H9 (cell line): ENCODE results near the gene ACTN2. TPM values are rescaled to one million over a fixed set of nuclear protein-coding genes. Genes with fewer than 3 reads are reported as not detected.

Source experiments
- DNase-seq: peaks from one replicate; pipeline ENCODE4 v3.0.0-alpha.2; 2017
- H2AFZ ChIP-seq: one replicate; pipeline ENCODE4 v1.6.1; 2013; ENCODE audit warnings: mild to moderate bottlenecking, low read length, control low read depth, moderate library complexity
- H2AK5ac ChIP-seq: 2 replicates; pipeline ENCODE4 v1.6.1; 2013; ENCODE audit warnings: low read length, control low read depth, mixed read lengths; ENCODE audit not compliant: insufficient read length
- H2BK120ac ChIP-seq: one replicate; pipeline ENCODE4 v1.6.1; 2013; ENCODE audit warnings: low read depth, mild to moderate bottlenecking, low read length, control low read depth, inconsistent platforms; ENCODE audit not compliant: poor library complexity, severe bottlenecking
- H2BK12ac ChIP-seq: 2 replicates; pipeline ENCODE4 v1.6.1; 2013; ENCODE audit warnings: low read length, control low read depth, mixed read lengths, low read depth; ENCODE audit not compliant: insufficient read length
- H2BK15ac ChIP-seq: 2 replicates; pipeline ENCODE4 v1.6.1; 2013; ENCODE audit warnings: low read depth, low read length, control low read depth
- H2BK20ac ChIP-seq: one replicate; pipeline ENCODE4 v1.6.1; 2013; ENCODE audit warnings: low read depth, mild to moderate bottlenecking, low read length, control low read depth, inconsistent platforms; ENCODE audit not compliant: poor library complexity, severe bottlenecking
- H2BK5ac ChIP-seq: 2 replicates; pipeline ENCODE4 v1.6.1; 2013; ENCODE audit warnings: low read length, control low read depth, mixed read lengths; ENCODE audit not compliant: insufficient read length
- H3K14ac ChIP-seq: 2 replicates; pipeline ENCODE4 v1.6.1; 2013; ENCODE audit warnings: low read length, control low read depth; ENCODE audit not compliant: insufficient read depth
- H3K18ac ChIP-seq: 2 replicates; pipeline ENCODE4 v1.6.1; 2013; ENCODE audit warnings: low read depth, mild to moderate bottlenecking, mixed read lengths, low read length, control low read depth; ENCODE audit not compliant: insufficient read length
- H3K23ac ChIP-seq: 2 replicates; pipeline ENCODE4 v1.6.1; 2013; ENCODE audit warnings: low read length, control low read depth, mixed read lengths, low read depth; ENCODE audit not compliant: insufficient read length
- H3K23me2 ChIP-seq: 2 replicates; pipeline ENCODE4 v1.6.1; 2013; ENCODE audit warnings: low read depth, mild to moderate bottlenecking, mixed read lengths, low read length, control low read depth; ENCODE audit not compliant: insufficient read length, poor library complexity, severe bottlenecking
- H3K27ac ChIP-seq: 2 replicates; pipeline ENCODE4 v1.5.1; 2013; ENCODE audit warnings: low read length, control low read depth, mixed read lengths, low read depth; ENCODE audit not compliant: insufficient read length
- H3K27me3 ChIP-seq: 2 replicates; pipeline ENCODE4 v1.6.1; 2013; ENCODE audit warnings: low read length, control low read depth, inconsistent platforms; ENCODE audit not compliant: insufficient read depth
- H3K4ac ChIP-seq: 2 replicates; pipeline ENCODE4 v1.6.1; 2013; ENCODE audit warnings: low read depth, mild to moderate bottlenecking, control low read depth, inconsistent platforms, low read length, moderate library complexity
- H3K4me1 ChIP-seq: 2 replicates; pipeline ENCODE4 v1.6.1; 2013; ENCODE audit warnings: low read length, control low read depth, inconsistent platforms; ENCODE audit not compliant: insufficient read depth
- H3K4me2 ChIP-seq: 2 replicates; pipeline ENCODE4 v1.6.1; 2013; ENCODE audit warnings: low read length, control low read depth, mixed read lengths; ENCODE audit not compliant: insufficient read length, insufficient read depth
- H3K56ac ChIP-seq: 2 replicates; pipeline ENCODE4 v1.6.1; 2013; ENCODE audit warnings: low read depth, mild to moderate bottlenecking, mixed read lengths, low read length, control low read depth; ENCODE audit not compliant: insufficient read length
- H3K79me1 ChIP-seq: 2 replicates; pipeline ENCODE4 v1.6.1; 2013; ENCODE audit warnings: low read depth, mild to moderate bottlenecking, moderate library complexity, low read length, control low read depth, inconsistent platforms; ENCODE audit not compliant: insufficient read depth, poor library complexity, severe bottlenecking
- H3K79me2 ChIP-seq: 2 replicates; pipeline ENCODE4 v1.6.1; 2013; ENCODE audit warnings: low read length, control low read depth, inconsistent platforms; ENCODE audit not compliant: insufficient read depth
- H3K9ac ChIP-seq: 2 replicates; pipeline ENCODE4 v1.6.1; 2013; ENCODE audit warnings: low read length, control low read depth, mixed read lengths; ENCODE audit not compliant: insufficient read length; ENCODE audit errors: extremely low read depth
- H3K9me3 ChIP-seq: one replicate; pipeline ENCODE4 v1.6.1; 2013; ENCODE audit warnings: low read depth, low read length, inconsistent platforms; ENCODE audit not compliant: control insufficient read depth
- H3T11ph ChIP-seq: one replicate; pipeline ENCODE4 v1.6.1; 2013; ENCODE audit warnings: mild to moderate bottlenecking, low read length, control low read depth, inconsistent platforms
- H4K20me1 ChIP-seq: one replicate; pipeline ENCODE4 v1.6.1; 2013; ENCODE audit not compliant: control insufficient read depth, insufficient read length, insufficient read depth
- H4K5ac ChIP-seq: 2 replicates; pipeline ENCODE4 v1.6.1; 2013; ENCODE audit warnings: low read depth, mild to moderate bottlenecking, mixed read lengths, low read length, control low read depth; ENCODE audit not compliant: insufficient read length
- H4K8ac ChIP-seq: replicated peaks from 2 replicates; pipeline ENCODE4 v1.6.1; 2013; ENCODE audit warnings: low read length, control low read depth, mixed read lengths, low read depth; ENCODE audit not compliant: insufficient read length
- H4K91ac ChIP-seq: 2 replicates; pipeline ENCODE4 v1.6.1; 2013; ENCODE audit warnings: low read depth, mild to moderate bottlenecking, moderate library complexity, mixed read lengths, low read length, control low read depth; ENCODE audit not compliant: insufficient read length
- H3K27ac Mint-ChIP-seq, 3 experiments: 2 replicates in 2 of 3; 3 replicates in 1 of 3; pipeline ENCODE4 v1.8.0; 2020 to 2021; ENCODE audit warnings: mixed read lengths in 3 of 3, mild to moderate bottlenecking in 1 of 3, moderate library complexity in 1 of 3
- H3K27me3 Mint-ChIP-seq: 2 replicates; pipeline ENCODE4 v1.8.0; 2021; ENCODE audit warnings: low read depth, mild to moderate bottlenecking, moderate library complexity, mixed read lengths
- H3K36me3 Mint-ChIP-seq, 3 experiments: 2 replicates in 2 of 3; 3 replicates in 1 of 3; pipeline ENCODE4 v1.8.0; 2020 to 2021; ENCODE audit warnings: low read depth in 3 of 3, mixed read lengths in 3 of 3; ENCODE audit not compliant: insufficient read depth in 1 of 3
- H3K4me1 Mint-ChIP-seq, 2 experiments: 2 replicates each; pipeline ENCODE4 v1.8.0; 2020; ENCODE audit warnings: mixed read lengths in 2 of 2
- H3K4me3 Mint-ChIP-seq, 2 experiments: 2 replicates in 1 of 2; 3 replicates in 1 of 2; pipeline ENCODE4 v1.8.0; 2020 to 2021; ENCODE audit warnings: mild to moderate bottlenecking in 2 of 2, mixed read lengths in 2 of 2, moderate library complexity in 1 of 2
- H3K9me3 Mint-ChIP-seq, 2 experiments: 2 replicates in 1 of 2; 3 replicates in 1 of 2; pipeline ENCODE4 v1.8.0; 2020; ENCODE audit warnings: mild to moderate bottlenecking in 2 of 2, mixed read lengths in 2 of 2, moderate library complexity in 1 of 2
- WGBS: extraction: QIAGEN DNeasy Blood & Tissue Kit; methylation state at CpG from one replicate; pipeline ENCODE4 v1.1.7; 2013; ENCODE audit warnings: missing lambda C conversion rate, low lambda C conversion rate, mixed read lengths; ENCODE audit not compliant: insufficient read length; ENCODE audit errors: extremely low coverage; 5-methylcytosine and 5-hydroxymethylcytosine counted together
- total RNA-seq: library from RNA; stranded (reverse); gene quantifications from 2 replicates; pipeline ENCODE4 v1.2.1, GENCODE V29; 2021
- TF ChIP-seq, protein P1 (sequence below): fragments of 200-600 bp; sonication (generic); conservative IDR thresholded peaks from 3 replicates; pipeline ENCODE4 v1.8.0; 2021; ENCODE audit warnings: antibody characterized with exemption, mild to moderate bottlenecking

ACTN2 gene
- total RNA-seq, 1 experiment from 2014 or later, result 2.3 TPM

- WGBS, result no CpG with 5 or more reads among the region's 11 CpGs
These were observed 41.2 kb downstream of the ACTN2 start for GRCh38 chr1:236727521-236727920.

More at GRCh38 chr1:236727521-236727920, 41.2 kb downstream of the ACTN2 start:
- no peak overlapping the region for H3K9ac ChIP-seq
- no peaks in the 10 kb centered on the region for H3K27me3 ChIP-seq
- Mint-ChIP-seq H3K4me3 (no peak overlapping the region), H3K4me1 (peaks cover 8 to 9% of the 10 kb centered on the region in 2 experiments), H3K27ac (no peak overlapping the region; a peak in 1 of 7 replicates), H3K36me3 (peaks cover 0 to 5% (median 4%) of the 10 kb centered on the region in 3 experiments; a peak in 1 of 7 replicates), H3K9me3 (no peaks in the 10 kb centered on the region), H3K27me3 (no peaks in the 10 kb centered on the region)
- H2BK120ac ChIP-seq, result no peak overlapping the region
- H4K20me1 ChIP-seq, result no peaks in the 10 kb centered on the region
- no peak overlapping the region for H3K27ac ChIP-seq
- H3T11ph ChIP-seq, result no peak overlapping the region
- H3K4ac ChIP-seq, result no peak overlapping the region
- H2BK12ac ChIP-seq, result no peak overlapping the region
- no peak overlapping the region for H4K91ac ChIP-seq
- H2BK20ac ChIP-seq, result no peak overlapping the region
- H3K4me1 ChIP-seq, result no peaks in the 10 kb centered on the region
- no peak overlapping the region for H2AK5ac ChIP-seq
- H2BK5ac ChIP-seq, result no peak overlapping the region
- TF ChIP-seq, protein P1, sequence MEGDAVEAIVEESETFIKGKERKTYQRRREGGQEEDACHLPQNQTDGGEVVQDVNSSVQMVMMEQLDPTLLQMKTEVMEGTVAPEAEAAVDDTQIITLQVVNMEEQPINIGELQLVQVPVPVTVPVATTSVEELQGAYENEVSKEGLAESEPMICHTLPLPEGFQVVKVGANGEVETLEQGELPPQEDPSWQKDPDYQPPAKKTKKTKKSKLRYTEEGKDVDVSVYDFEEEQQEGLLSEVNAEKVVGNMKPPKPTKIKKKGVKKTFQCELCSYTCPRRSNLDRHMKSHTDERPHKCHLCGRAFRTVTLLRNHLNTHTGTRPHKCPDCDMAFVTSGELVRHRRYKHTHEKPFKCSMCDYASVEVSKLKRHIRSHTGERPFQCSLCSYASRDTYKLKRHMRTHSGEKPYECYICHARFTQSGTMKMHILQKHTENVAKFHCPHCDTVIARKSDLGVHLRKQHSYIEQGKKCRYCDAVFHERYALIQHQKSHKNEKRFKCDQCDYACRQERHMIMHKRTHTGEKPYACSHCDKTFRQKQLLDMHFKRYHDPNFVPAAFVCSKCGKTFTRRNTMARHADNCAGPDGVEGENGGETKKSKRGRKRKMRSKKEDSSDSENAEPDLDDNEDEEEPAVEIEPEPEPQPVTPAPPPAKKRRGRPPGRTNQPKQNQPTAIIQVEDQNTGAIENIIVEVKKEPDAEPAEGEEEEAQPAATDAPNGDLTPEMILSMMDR, result no peak
- H3K14ac ChIP-seq, result no peak overlapping the region; the same call in 1 of the 2 replicates
- no peak overlapping the region for H2BK15ac ChIP-seq
- H3K56ac ChIP-seq, result no peak overlapping the region
- H3K4me2 ChIP-seq, result no peak overlapping the region
- no peak overlapping the region for H3K23ac ChIP-seq
- H2AFZ ChIP-seq, result no peak overlapping the region
- no peaks in the 10 kb centered on the region for H3K23me2 ChIP-seq
- H4K5ac ChIP-seq, result no peak overlapping the region
- H3K9me3 ChIP-seq, result no peaks in the 10 kb centered on the region
- H3K18ac ChIP-seq, result no peak overlapping the region
- no peak overlapping the region for H4K8ac ChIP-seq
- H3K79me1 ChIP-seq, result no peaks in the 10 kb centered on the region
- no peak for DNase-seq
- H3K79me2 ChIP-seq, result no peaks in the 10 kb centered on the region
